ENCODE measurements around the gene ZNF587B.
"Not testable (repeated sequence)": the region's sequence is repeated elsewhere in the genome, so short reads cannot be mapped to it uniquely, and the experiment has no call there.

Gene ZNF587B

GRCh38 chr19:57800696-57801095 lies 29.4 kb upstream of the ZNF587B start:
- Histone ChIP-seq H3K9me3 (no peaks in the 10 kb centered on the region), H3K4me3 (ENCODE audit: low read depth, low read length) (no peak overlapping the region), H3K4me1 (no peaks in the 10 kb centered on the region), H3K36me3 (peaks cover 5% of the 10 kb centered on the region; the same call in 1 of the 2 replicates), H3K27me3 (no peaks in the 10 kb centered on the region)
- DNase-seq = no peak
- TF ChIP-seq, protein P1, sequence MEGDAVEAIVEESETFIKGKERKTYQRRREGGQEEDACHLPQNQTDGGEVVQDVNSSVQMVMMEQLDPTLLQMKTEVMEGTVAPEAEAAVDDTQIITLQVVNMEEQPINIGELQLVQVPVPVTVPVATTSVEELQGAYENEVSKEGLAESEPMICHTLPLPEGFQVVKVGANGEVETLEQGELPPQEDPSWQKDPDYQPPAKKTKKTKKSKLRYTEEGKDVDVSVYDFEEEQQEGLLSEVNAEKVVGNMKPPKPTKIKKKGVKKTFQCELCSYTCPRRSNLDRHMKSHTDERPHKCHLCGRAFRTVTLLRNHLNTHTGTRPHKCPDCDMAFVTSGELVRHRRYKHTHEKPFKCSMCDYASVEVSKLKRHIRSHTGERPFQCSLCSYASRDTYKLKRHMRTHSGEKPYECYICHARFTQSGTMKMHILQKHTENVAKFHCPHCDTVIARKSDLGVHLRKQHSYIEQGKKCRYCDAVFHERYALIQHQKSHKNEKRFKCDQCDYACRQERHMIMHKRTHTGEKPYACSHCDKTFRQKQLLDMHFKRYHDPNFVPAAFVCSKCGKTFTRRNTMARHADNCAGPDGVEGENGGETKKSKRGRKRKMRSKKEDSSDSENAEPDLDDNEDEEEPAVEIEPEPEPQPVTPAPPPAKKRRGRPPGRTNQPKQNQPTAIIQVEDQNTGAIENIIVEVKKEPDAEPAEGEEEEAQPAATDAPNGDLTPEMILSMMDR (IDR thresholded peaks at IDR 0.05; ENCODE audit: low read depth, low read length) = no peak

GRCh38 chr19:57802269-57802668 lies 27.8 kb upstream of the ZNF587B start:
- TF ChIP-seq, protein P1 (IDR thresholded peaks at IDR 0.05; ENCODE audit: low read depth, low read length) = no peak
- no peak for DNase-seq
- H3K4me1 ChIP-seq = no peaks in the 10 kb centered on the region
- no peaks in the 10 kb centered on the region for H3K9me3 ChIP-seq
- H3K36me3 ChIP-seq = peaks cover 7% of the 10 kb centered on the region
- H3K27me3 ChIP-seq = no peaks in the 10 kb centered on the region
- H3K4me3 ChIP-seq (ENCODE audit: low read depth, low read length) = no peak overlapping the region

DNA sequence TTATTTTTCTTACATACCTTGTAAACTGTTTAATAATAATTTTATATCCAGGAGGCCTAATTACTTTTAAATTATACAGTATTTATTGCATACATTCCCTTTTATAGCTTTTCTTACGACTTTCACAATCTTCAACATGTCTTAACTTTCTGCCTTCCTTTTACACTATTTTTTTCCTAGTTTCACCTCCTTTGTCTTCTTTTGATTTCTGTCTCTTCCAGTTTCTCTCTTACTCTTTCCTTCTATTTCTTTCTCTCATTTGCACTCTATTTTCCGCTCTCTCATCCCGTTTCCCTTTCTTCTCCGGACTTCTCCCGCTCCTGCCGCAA lies 26.9 kb upstream of the ZNF587B start:
- Histone ChIP-seq H3K4me1 (no peaks in the 10 kb centered on the region), H3K9me3 (no peaks in the 10 kb centered on the region), H3K4me3 (ENCODE audit: low read depth, low read length) (no peak overlapping the region), H3K36me3 (peaks cover 16% of the 10 kb centered on the region), H3K27me3 (no peaks in the 10 kb centered on the region)
- no peak for DNase-seq
- TF ChIP-seq, protein P1 (IDR thresholded peaks at IDR 0.05; ENCODE audit: low read depth, low read length) = no peak

GRCh38 chr19:57803594-57804325 lies 26.3 kb upstream of the ZNF587B start:
- TF ChIP-seq, protein P1 (IDR thresholded peaks at IDR 0.05; ENCODE audit: low read depth, low read length) = no peak
- H3K27me3 ChIP-seq = no peaks in the 10 kb centered on the region
- no peak for DNase-seq
- H3K9me3 ChIP-seq = no peaks in the 10 kb centered on the region
- peaks cover 20% of the 10 kb centered on the region for H3K36me3 ChIP-seq
- H3K4me1 ChIP-seq = no peaks in the 10 kb centered on the region
- no peak overlapping the region for H3K4me3 ChIP-seq (ENCODE audit: low read depth, low read length)

DNA sequence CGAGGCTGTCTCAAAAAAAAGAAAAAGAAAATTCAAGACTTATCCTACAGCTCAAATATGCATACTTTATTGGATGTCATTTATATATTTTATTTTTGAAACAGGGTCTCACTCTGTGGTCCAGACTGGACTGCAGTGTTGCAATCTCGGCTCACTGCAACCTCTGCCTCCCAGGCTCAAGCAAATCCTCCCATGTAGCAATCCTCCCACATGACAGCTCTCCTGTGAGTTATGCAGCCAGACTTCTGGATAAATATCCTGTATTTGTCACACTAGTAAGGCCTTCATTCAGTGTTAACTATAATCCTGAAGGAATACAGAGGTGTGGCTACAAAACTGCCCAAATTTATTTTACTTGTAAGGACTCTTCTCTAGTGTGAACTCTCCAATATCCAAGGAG lies 22.6 kb upstream of the ZNF587B start:
- no peaks in the 10 kb centered on the region for H3K27me3 ChIP-seq
- DNase-seq = no peak
- no peak overlapping the region for H3K4me3 ChIP-seq (ENCODE audit: low read depth, low read length)
- no peaks in the 10 kb centered on the region for H3K4me1 ChIP-seq
- peaks cover 21% of the 10 kb centered on the region for H3K36me3 ChIP-seq
- no peaks in the 10 kb centered on the region for H3K9me3 ChIP-seq
- TF ChIP-seq, protein P1 (IDR thresholded peaks at IDR 0.05; ENCODE audit: low read depth, low read length) = no peak

GRCh38 chr19:57810410-57811295 lies 19.4 kb upstream of the ZNF587B start:
- not testable (repeated sequence) for H3K4me1 ChIP-seq
- H3K36me3 ChIP-seq = peaks cover 21% of the 10 kb centered on the region

More at GRCh38 chr19:57810410-57811295, 19.4 kb upstream of the ZNF587B start:
- H3K9me3 ChIP-seq; H3K4me3 ChIP-seq (ENCODE audit: low read depth, low read length); DNase-seq; H3K27me3 ChIP-seq: not testable (repeated sequence)
